Measurements from ENCODE around the gene TBX10. TPM values are rescaled to one million over a fixed set of nuclear protein-coding genes. Genes with fewer than 3 reads are reported as not detected.

Gene TBX10
- total RNA-seq, 4 donors from 2014 or later: not detected

DNA sequence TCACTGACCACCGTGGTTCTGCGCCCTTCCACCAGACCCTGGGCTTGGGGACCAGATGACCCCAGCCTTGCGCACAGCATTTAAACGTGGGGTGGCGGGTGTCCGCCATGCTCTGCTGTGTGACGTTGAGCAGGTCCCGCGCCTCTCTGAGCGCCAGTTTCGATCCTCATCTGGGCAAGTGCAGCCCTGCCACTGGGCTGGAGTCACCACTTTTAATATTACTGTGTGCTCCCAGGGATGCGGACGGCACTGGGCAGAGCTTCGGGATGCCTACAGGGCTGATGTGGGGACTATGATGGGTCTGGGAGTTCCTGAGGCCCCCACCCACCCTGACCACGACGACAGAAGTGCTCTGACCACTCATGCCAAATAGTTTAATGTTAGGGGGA lies 8.6 kb downstream of the TBX10 start:
- no peaks in the 10 kb centered on the region for H3K9me3 ChIP-seq
- intact Hi-C loops (cut with DNase I): loop anchor here (5.0 kb wide), 1 partner anchor 176 kb away; no protein-coding TSS in a partner anchor
- peak overlapping the region; percentile 74 to 94 (median 76) for H3K4me3 ChIP-seq
- H3K4me1 ChIP-seq: peaks cover 11 to 29% (median 22%) of the 10 kb centered on the region in 4 donors
- TF ChIP-seq POLR2AphosphoS5 (IDR thresholded peaks at IDR 0.05) (no peak), EP300 (IDR thresholded peaks at IDR 0.05) (no peak)
- no peaks in the 10 kb centered on the region for H3K36me3 ChIP-seq
- H3K27me3 ChIP-seq: peaks cover 0 to 8% (median 0%) of the 10 kb centered on the region in 4 donors
- peak overlapping the region; percentile 95 to 97 (median 96) for H3K27ac ChIP-seq (replicated peaks in 1 of 4)
- 52% methylated on average over 15 of the region's 16 CpGs for WGBS
- DNase-seq (ENCODE audit: extremely low spot score): no peak

- peak; percentile 100 for DNase-seq (ENCODE audit: extremely low spot score)
- no peaks in the 10 kb centered on the region for H3K36me3 ChIP-seq
- WGBS: 2% methylated on average over 40 of the region's 70 CpGs
- intact Hi-C loops (cut with DNase I): loop anchor here (5.0 kb wide), 1 partner anchor 177 kb away; no protein-coding TSS in a partner anchor
- peak overlapping the region; percentile 74 to 94 (median 76) for H3K4me3 ChIP-seq
- peaks cover 0 to 8% (median 0%) of the 10 kb centered on the region in 4 donors for H3K27me3 ChIP-seq
- TF ChIP-seq POLR2A (IDR thresholded peaks at IDR 0.05; ENCODE audit: low read depth) (no peak), POLR2AphosphoS5 (IDR thresholded peaks at IDR 0.05) (peak; percentile 80 to 86)
- TF ChIP-seq, protein P1, sequence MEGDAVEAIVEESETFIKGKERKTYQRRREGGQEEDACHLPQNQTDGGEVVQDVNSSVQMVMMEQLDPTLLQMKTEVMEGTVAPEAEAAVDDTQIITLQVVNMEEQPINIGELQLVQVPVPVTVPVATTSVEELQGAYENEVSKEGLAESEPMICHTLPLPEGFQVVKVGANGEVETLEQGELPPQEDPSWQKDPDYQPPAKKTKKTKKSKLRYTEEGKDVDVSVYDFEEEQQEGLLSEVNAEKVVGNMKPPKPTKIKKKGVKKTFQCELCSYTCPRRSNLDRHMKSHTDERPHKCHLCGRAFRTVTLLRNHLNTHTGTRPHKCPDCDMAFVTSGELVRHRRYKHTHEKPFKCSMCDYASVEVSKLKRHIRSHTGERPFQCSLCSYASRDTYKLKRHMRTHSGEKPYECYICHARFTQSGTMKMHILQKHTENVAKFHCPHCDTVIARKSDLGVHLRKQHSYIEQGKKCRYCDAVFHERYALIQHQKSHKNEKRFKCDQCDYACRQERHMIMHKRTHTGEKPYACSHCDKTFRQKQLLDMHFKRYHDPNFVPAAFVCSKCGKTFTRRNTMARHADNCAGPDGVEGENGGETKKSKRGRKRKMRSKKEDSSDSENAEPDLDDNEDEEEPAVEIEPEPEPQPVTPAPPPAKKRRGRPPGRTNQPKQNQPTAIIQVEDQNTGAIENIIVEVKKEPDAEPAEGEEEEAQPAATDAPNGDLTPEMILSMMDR (IDR thresholded peaks at IDR 0.05): peak; percentile 60 to 76 (median 74)
- peak overlapping the region; percentile 95 to 97 (median 96) for H3K27ac ChIP-seq (replicated peaks in 1 of 4)
- H3K9me3 ChIP-seq: no peaks in the 10 kb centered on the region
- H3K4me1 ChIP-seq: peaks cover 11 to 29% (median 22%) of the 10 kb centered on the region in 4 donors
Measured at GRCh38 chr11:67630228-67630942, 9.2 kb downstream of the TBX10 start.

GRCh38 chr11:67629386-67630227 lies 10.0 kb downstream of the TBX10 start, which contains the start of gene NUDT8:
TSS of gene NUDT8 (minus strand) at chr11:67629937. CDS start at chr11:67629911, 26 bp downstream.
- Histone ChIP-seq H3K9me3 (no peaks in the 10 kb centered on the region), H3K36me3 (no peaks in the 10 kb centered on the region), H3K4me1 (peaks cover 11 to 29% (median 22%) of the 10 kb centered on the region in 4 donors), H3K4me3 (peak within 1 kb of the TSS; percentile 74 to 94 (median 76)), H3K27ac (replicated peaks in 1 of 4) (peak within 1 kb of the TSS; percentile 95 to 97 (median 96)), H3K27me3 (peaks cover 0 to 2% (median 0%) of the 10 kb centered on the region in 4 donors)
- 0% methylated on average over 11 of the region's 102 CpGs for WGBS
- intact Hi-C loops (cut with DNase I): loop anchor here (2.0 to 5.0 kb wide), 2 partner anchors 29 to 178 kb away; no protein-coding TSS in a partner anchor
- no peak for DNase-seq (ENCODE audit: extremely low spot score)
- TF ChIP-seq, protein P1 (IDR thresholded peaks at IDR 0.05): peak; percentile 79 to 93 (median 88)
- TF ChIP-seq POLR2A (IDR thresholded peaks at IDR 0.05; ENCODE audit: low read depth) (no peak), POLR2AphosphoS5 (IDR thresholded peaks at IDR 0.05) (peak; percentile 9 to 65)

- intact Hi-C loops (cut with DNase I): loop anchor here (2.0 kb wide), 1 partner anchor 30 kb away; no protein-coding TSS in a partner anchor
- no peaks in the 10 kb centered on the region for H3K9me3 ChIP-seq
- peaks cover 11 to 29% (median 22%) of the 10 kb centered on the region in 4 donors for H3K4me1 ChIP-seq
- no peak for TF ChIP-seq POLR2AphosphoS5 (IDR thresholded peaks at IDR 0.05)
- no peaks in the 10 kb centered on the region for H3K27me3 ChIP-seq
- H3K4me3 ChIP-seq: peak overlapping the region; percentile 74 to 94 (median 76)
- H3K27ac ChIP-seq (replicated peaks in 1 of 4): peak overlapping the region; percentile 95 to 97 (median 96)
- WGBS: 32% methylated on average over 3 of the region's 25 CpGs
- DNase-seq (ENCODE audit: extremely low spot score): no peak
- no peaks in the 10 kb centered on the region for H3K36me3 ChIP-seq
Measured at GRCh38 chr11:67628710-67629385, 10.7 kb downstream of the TBX10 start.

- Histone ChIP-seq H3K36me3 (no peaks in the 10 kb centered on the region), H3K27ac (replicated peaks in 1 of 4) (no peak overlapping the region), H3K4me1 (peaks cover 11 to 29% (median 22%) of the 10 kb centered on the region in 4 donors), H3K27me3 (no peaks in the 10 kb centered on the region), H3K9me3 (no peaks in the 10 kb centered on the region), H3K4me3 (no peak overlapping the region)
- intact Hi-C loops (cut with DNase I): loop anchor here (2.0 kb wide), 1 partner anchor 31 kb away; no protein-coding TSS in a partner anchor
- DNase-seq (ENCODE audit: extremely low spot score): no peak
- 92% methylated on average over 11 of the region's 15 CpGs for WGBS
- TF ChIP-seq, protein P1 (IDR thresholded peaks at IDR 0.05): no peak
- no peak for TF ChIP-seq POLR2A (IDR thresholded peaks at IDR 0.05; ENCODE audit: low read depth)
- TF ChIP-seq POLR2AphosphoS5 (IDR thresholded peaks at IDR 0.05): no peak
- TF ChIP-seq EP300 (IDR thresholded peaks at IDR 0.05): no peak
Measured at GRCh38 chr11:67627812-67628624, 11.5 kb downstream of the TBX10 start.
